Cardiac septum (tissue), 1 donor: ENCODE measurements around the gene DLGAP1. TPM values are rescaled to one million over a fixed set of nuclear protein-coding genes. Genes with fewer than 3 reads are reported as not detected.
"Not testable (repeated sequence)": the region's sequence is repeated elsewhere in the genome, so short reads cannot be mapped to it uniquely, and the experiment has no call there.

Source experiments
- DNase-seq: peaks from one replicate; pipeline ENCODE4 v3.0.0-alpha.2; 2020; ENCODE audit warnings: low spot score
- intact Hi-C: fragments of 100-400 bp; cut with DNase I; formaldehyde crosslinking; loops from one replicate; pipeline ENCODE4 v1.14.0; 2022
- total RNA-seq: library from RNA; stranded (reverse); fragmentation: NEBNext Ultra II Directional; extraction: Animal tissue kit (Norgen Biotek cat#: 25700); gene quantifications from one replicate; pipeline ENCODE4 v1.2.1, GENCODE V29; 2021
- donor health status: DM: no; HTN: no; CAD: no.

Gene DLGAP1
- total RNA-seq, 1 donor from 2014 or later: 6.5 TPM

GRCh38 chr18:3583106-3583872 lies 871.8 kb downstream of the DLGAP1 start:
- intact Hi-C loops, DNase-seq: not testable (repeated sequence)

GRCh38 chr18:3581890-3582289 lies 873.2 kb downstream of the DLGAP1 start:
- intact Hi-C loops: no loop called here
- DNase-seq: no peak

GRCh38 chr18:3580523-3581025 lies 874.5 kb downstream of the DLGAP1 start:
- DNase-seq, intact Hi-C loops: not testable (repeated sequence)

- intact Hi-C loops: no loop called here
- DNase-seq: no peak
These were observed 875.4 kb downstream of the DLGAP1 start for GRCh38 chr18:3579701-3580100.

- DNase-seq: no peak
- intact Hi-C loops: no loop called here
These were observed 876.5 kb downstream of the DLGAP1 start for GRCh38 chr18:3578621-3579020.

GRCh38 chr18:3577281-3577855 lies 877.7 kb downstream of the DLGAP1 start:
- intact Hi-C loops: no loop called here
- DNase-seq: no peak

GRCh38 chr18:3572761-3573160 lies 882.3 kb downstream of the DLGAP1 start:
- intact Hi-C loops: no loop called here
- no peak for DNase-seq

- DNase-seq: no peak
These were observed 888.3 kb downstream of the DLGAP1 start for GRCh38 chr18:3566851-3567250.

GRCh38 chr18:3560755-3561154 lies 894.4 kb downstream of the DLGAP1 start:
- DNase-seq: no peak
- intact Hi-C loops: no loop called here

More at GRCh38 chr18:3566851-3567250, 888.3 kb downstream of the DLGAP1 start:
- intact Hi-C loops: no loop called here

GRCh38 chr18:3554811-3555427 lies 900.2 kb downstream of the DLGAP1 start:
- intact Hi-C loops: no loop called here
- no peak for DNase-seq

GRCh38 chr18:3554091-3554601 lies 901.0 kb downstream of the DLGAP1 start:
- intact Hi-C loops: no loop called here
- no peak for DNase-seq

- intact Hi-C loops: no loop called here
- DNase-seq: no peak
These were observed 902.8 kb downstream of the DLGAP1 start for GRCh38 chr18:3552305-3552704.

- intact Hi-C loops: no loop called here
- no peak for DNase-seq
These were observed 907.1 kb downstream of the DLGAP1 start for GRCh38 chr18:3547891-3548615.

GRCh38 chr18:3546106-3546505 lies 909.0 kb downstream of the DLGAP1 start:
- intact Hi-C loops: no loop called here
- no peak for DNase-seq

GRCh38 chr18:3544537-3544936 lies 910.6 kb downstream of the DLGAP1 start:
- DNase-seq: no peak

GRCh38 chr18:3541549-3542386 lies 913.3 kb downstream of the DLGAP1 start:
- intact Hi-C loops: no loop called here
- DNase-seq: no peak

More at GRCh38 chr18:3544537-3544936, 910.6 kb downstream of the DLGAP1 start:
- intact Hi-C loops: no loop called here

- DNase-seq: no peak
- intact Hi-C loops: no loop called here
These were observed 914.1 kb downstream of the DLGAP1 start for GRCh38 chr18:3540805-3541548.

- intact Hi-C loops: no loop called here
- no peak for DNase-seq
These were observed 916.0 kb downstream of the DLGAP1 start for GRCh38 chr18:3538954-3539617.
